ENCODE measurements around the gene FAM117A. TPM values are rescaled to one million over a fixed set of nuclear protein-coding genes. Genes with fewer than 3 reads are reported as not detected.

FAM117A gene
- polyA plus RNA-seq, 3 donors from 2014 or later = 35.3 to 68.0 (median 35.9) TPM

- peaks cover 36 to 63% of the 10 kb centered on the region in 2 donors for H3K4me1 Mint-ChIP-seq
- no peak overlapping the region for H3K4me3 Mint-ChIP-seq
- H3K27ac Mint-ChIP-seq = peak overlapping the region in 2 of 6 donors; percentile 12 to 79
- H3K9me3 Mint-ChIP-seq = no peaks in the 10 kb centered on the region
- peaks cover 0 to 2% (median 0%) of the 10 kb centered on the region in 3 donors for H3K27me3 Mint-ChIP-seq (ENCODE audit: low read depth in 3 of 3)
- H3K36me3 Mint-ChIP-seq = peaks cover 0 to 6% (median 0%) of the 10 kb centered on the region in 3 donors
- DNase-seq = no peak
These were observed 96.1 kb downstream of the FAM117A start for GRCh38 chr17:49667854-49668253.

- peaks cover 34 to 55% of the 10 kb centered on the region in 2 donors for H3K4me1 Mint-ChIP-seq
- no peaks in the 10 kb centered on the region for H3K9me3 Mint-ChIP-seq
These were observed 99.2 kb downstream of the FAM117A start for GRCh38 chr17:49664706-49665211.

More at GRCh38 chr17:49664706-49665211, 99.2 kb downstream of the FAM117A start:
- peaks cover 0 to 2% (median 1%) of the 10 kb centered on the region in 3 donors for H3K27me3 Mint-ChIP-seq (ENCODE audit: low read depth in 3 of 3)
- DNase-seq = no peak
- peaks cover 0 to 10% (median 0%) of the 10 kb centered on the region in 3 donors for H3K36me3 Mint-ChIP-seq
- no peak overlapping the region for H3K27ac Mint-ChIP-seq
- no peak overlapping the region for H3K4me3 Mint-ChIP-seq

Other genes starting within 250 kb of the FAM117A start
- gene NXPH3, start 188.3 kb downstream of the FAM117A start, polyA plus RNA-seq = not detected
- gene SPOP, start 86.0 kb downstream of the FAM117A start, polyA plus RNA-seq = 100 to 1,000 TPM in 2 of 3 donors, 10 to 100 TPM in 1; 64.9 to 180 (median 105) TPM
- gene SLC35B1, start 56.2 kb downstream of the FAM117A start, polyA plus RNA-seq = 10 to 100 TPM; 40.5 to 69.0 (median 53.3) TPM
- gene KAT7, start 24.6 kb upstream of the FAM117A start, polyA plus RNA-seq = 10 to 100 TPM; 32.3 to 67.2 (median 37.9) TPM
- gene TAC4, start 83.9 kb upstream of the FAM117A start, polyA plus RNA-seq = not detected
- gene DLX4, start 205.1 kb upstream of the FAM117A start, polyA plus RNA-seq = under 1 TPM in 2 of 3 donors, not detected in 1; 0.19 to 0.32 TPM
- gene DLX3, start 231.1 kb upstream of the FAM117A start, polyA plus RNA-seq = not detected

Data from immature natural killer cell (primary cell).